Activated T-helper 1 cell treated with anti-CD3 and anti-CD28 coated beads, Interleukin-12 subunit alpha, Interleukin-12 subunit beta, Interleukin-2, Interleukin-4 antibody, amounts not matched to agents 30 ng/mL and 10 ng/mL and 1 ng/mL, durations not matched to agents 14 hours and 24 hours and 36 hours (primary cell): ENCODE data around the gene HHAT. TPM values are rescaled to one million over a fixed set of nuclear protein-coding genes. Genes with fewer than 3 reads are reported as not detected.

Experiments used
- DNase-seq: peaks from one replicate; pipeline ENCODE4 v3.0.0; 2021; ENCODE audit warnings: low spot score
- H3K27ac Mint-ChIP-seq: one replicate; pipeline ENCODE4 v1.8.0; 2021; ENCODE audit warnings: mild to moderate bottlenecking, mixed read lengths
- H3K27me3 Mint-ChIP-seq: one replicate; pipeline ENCODE4 v1.8.0; 2022; ENCODE audit warnings: mild to moderate bottlenecking, moderate library complexity, mixed read lengths; ENCODE audit not compliant: insufficient read depth
- H3K36me3 Mint-ChIP-seq: one replicate; pipeline ENCODE4 v1.8.0; 2021; ENCODE audit warnings: low read depth, mixed read lengths
- H3K4me1 Mint-ChIP-seq: one replicate; pipeline ENCODE4 v1.8.0; 2021; ENCODE audit warnings: low read depth, mixed read lengths
- H3K4me3 Mint-ChIP-seq: one replicate; pipeline ENCODE4 v1.8.0; 2021; ENCODE audit warnings: mild to moderate bottlenecking, moderate library complexity, mixed read lengths
- H3K9me3 Mint-ChIP-seq: one replicate; pipeline ENCODE4 v1.8.0; 2021; ENCODE audit warnings: mixed read lengths
- intact Hi-C: fragments of 100-400 bp; cut with micrococcal nuclease; formaldehyde crosslinking; loops from one replicate; pipeline ENCODE4 v1.15.1; 2024
- total RNA-seq: library from RNA; stranded (reverse); gene quantifications from 2 replicates; pipeline ENCODE4 v1.2.3, GENCODE V29; 2022

Gene HHAT
- total RNA-seq, 1 donor from 2014 or later = 0.67 TPM

GRCh38 chr1:210504286-210504685 lies 175.6 kb downstream of the HHAT start:
- H3K36me3 Mint-ChIP-seq = no peaks in the 10 kb centered on the region
- no peaks in the 10 kb centered on the region for H3K4me1 Mint-ChIP-seq
- H3K4me3 Mint-ChIP-seq = no peak overlapping the region
- no peaks in the 10 kb centered on the region for H3K27me3 Mint-ChIP-seq
- no peak overlapping the region for H3K27ac Mint-ChIP-seq
- no peaks in the 10 kb centered on the region for H3K9me3 Mint-ChIP-seq
- intact Hi-C loops = no loop called here
- DNase-seq = no peak

GRCh38 chr1:210505601-210506496 lies 177.1 kb downstream of the HHAT start:
- no peak overlapping the region for H3K27ac Mint-ChIP-seq
- no peaks in the 10 kb centered on the region for H3K27me3 Mint-ChIP-seq
- no peak for DNase-seq
- H3K4me1 Mint-ChIP-seq = no peaks in the 10 kb centered on the region
- intact Hi-C loops = no loop called here
- H3K36me3 Mint-ChIP-seq = no peaks in the 10 kb centered on the region
- no peaks in the 10 kb centered on the region for H3K9me3 Mint-ChIP-seq
- H3K4me3 Mint-ChIP-seq = no peak overlapping the region

- no peaks in the 10 kb centered on the region for H3K27me3 Mint-ChIP-seq
- no peaks in the 10 kb centered on the region for H3K36me3 Mint-ChIP-seq
- H3K4me3 Mint-ChIP-seq = no peak overlapping the region
- H3K4me1 Mint-ChIP-seq = no peaks in the 10 kb centered on the region
- no peak overlapping the region for H3K27ac Mint-ChIP-seq
- no peaks in the 10 kb centered on the region for H3K9me3 Mint-ChIP-seq
- no peak for DNase-seq
- intact Hi-C loops = no loop called here
Measured at GRCh38 chr1:210506689-210507088, 178.0 kb downstream of the HHAT start.

- Mint-ChIP-seq H3K4me3 (no peak overlapping the region), H3K27ac (no peak overlapping the region), H3K9me3 (no peaks in the 10 kb centered on the region), H3K27me3 (no peaks in the 10 kb centered on the region), H3K36me3 (no peaks in the 10 kb centered on the region), H3K4me1 (no peaks in the 10 kb centered on the region)
- intact Hi-C loops = no loop called here
- DNase-seq = no peak
Measured at GRCh38 chr1:210516092-210516656, 187.5 kb downstream of the HHAT start.

- H3K36me3 Mint-ChIP-seq = no peaks in the 10 kb centered on the region
- DNase-seq = no peak
- intact Hi-C loops = no loop called here
Measured at GRCh38 chr1:210516697-210517459, 188.2 kb downstream of the HHAT start.

GRCh38 chr1:210523830-210524229 lies 195.1 kb downstream of the HHAT start:
- Mint-ChIP-seq H3K27me3 (peaks cover 7% of the 10 kb centered on the region), H3K36me3 (no peaks in the 10 kb centered on the region), H3K4me1 (no peaks in the 10 kb centered on the region), H3K27ac (no peak overlapping the region), H3K9me3 (no peaks in the 10 kb centered on the region), H3K4me3 (no peak overlapping the region)
- no peak for DNase-seq
- intact Hi-C loops = no loop called here

More at GRCh38 chr1:210516697-210517459, 188.2 kb downstream of the HHAT start:
- Mint-ChIP-seq H3K4me1 (no peaks in the 10 kb centered on the region), H3K4me3 (no peak overlapping the region), H3K27me3 (no peaks in the 10 kb centered on the region), H3K9me3 (no peaks in the 10 kb centered on the region), H3K27ac (no peak overlapping the region)

GRCh38 chr1:210525716-210526454 lies 197.2 kb downstream of the HHAT start:
- Mint-ChIP-seq H3K27me3 (peaks cover 7% of the 10 kb centered on the region), H3K27ac (no peak overlapping the region), H3K36me3 (no peaks in the 10 kb centered on the region), H3K4me1 (no peaks in the 10 kb centered on the region), H3K9me3 (no peaks in the 10 kb centered on the region), H3K4me3 (no peak overlapping the region)
- intact Hi-C loops = no loop called here
- no peak for DNase-seq

GRCh38 chr1:210527091-210527490 lies 198.4 kb downstream of the HHAT start:
- Mint-ChIP-seq H3K9me3 (no peaks in the 10 kb centered on the region), H3K4me3 (no peak overlapping the region), H3K27ac (no peak overlapping the region), H3K4me1 (no peaks in the 10 kb centered on the region), H3K27me3 (peaks cover 7% of the 10 kb centered on the region), H3K36me3 (no peaks in the 10 kb centered on the region)
- no peak for DNase-seq
- intact Hi-C loops = no loop called here

- no peaks in the 10 kb centered on the region for H3K36me3 Mint-ChIP-seq
- no peak for DNase-seq
- no peaks in the 10 kb centered on the region for H3K27me3 Mint-ChIP-seq
- no peak overlapping the region for H3K27ac Mint-ChIP-seq
- intact Hi-C loops = no loop called here
- H3K4me1 Mint-ChIP-seq = no peaks in the 10 kb centered on the region
- H3K4me3 Mint-ChIP-seq = no peak overlapping the region
- H3K9me3 Mint-ChIP-seq = no peaks in the 10 kb centered on the region
Measured at GRCh38 chr1:210531475-210532222, 202.9 kb downstream of the HHAT start.

GRCh38 chr1:210532223-210532598 lies 203.5 kb downstream of the HHAT start:
- no peak overlapping the region for H3K4me3 Mint-ChIP-seq
- H3K4me1 Mint-ChIP-seq = no peaks in the 10 kb centered on the region
- no peaks in the 10 kb centered on the region for H3K9me3 Mint-ChIP-seq
- H3K36me3 Mint-ChIP-seq = no peaks in the 10 kb centered on the region
- no peaks in the 10 kb centered on the region for H3K27me3 Mint-ChIP-seq
- intact Hi-C loops = no loop called here
- no peak overlapping the region for H3K27ac Mint-ChIP-seq
- no peak for DNase-seq

GRCh38 chr1:210535761-210536160 lies 207.1 kb downstream of the HHAT start:
- no peak for DNase-seq
- Mint-ChIP-seq H3K9me3 (no peaks in the 10 kb centered on the region), H3K4me1 (no peaks in the 10 kb centered on the region), H3K36me3 (no peaks in the 10 kb centered on the region), H3K27me3 (no peaks in the 10 kb centered on the region), H3K27ac (no peak overlapping the region), H3K4me3 (no peak overlapping the region)
- intact Hi-C loops = no loop called here

GRCh38 chr1:210536254-210536961 lies 207.7 kb downstream of the HHAT start:
- DNase-seq = no peak
- H3K9me3 Mint-ChIP-seq = no peaks in the 10 kb centered on the region
- H3K27me3 Mint-ChIP-seq = no peaks in the 10 kb centered on the region
- no peak overlapping the region for H3K27ac Mint-ChIP-seq
- H3K4me3 Mint-ChIP-seq = no peak overlapping the region
- intact Hi-C loops = no loop called here
- no peaks in the 10 kb centered on the region for H3K4me1 Mint-ChIP-seq
- H3K36me3 Mint-ChIP-seq = no peaks in the 10 kb centered on the region
